Activated CD4-positive, CD25-positive, alpha-beta regulatory T cell treated with anti-CD3 and anti-CD28 coated beads, Interleukin-2, amount 50 U/mL, for 72 hours (primary cell): ENCODE data around the gene PDE6G.
"Not testable (repeated sequence)": the region's sequence is repeated elsewhere in the genome, so short reads cannot be mapped to it uniquely, and the experiment has no call there.

Experiments
- DNase-seq: peaks from one replicate; pipeline ENCODE4 v3.0.0; 2021

Gene PDE6G

GRCh38 chr17:81687770-81688541 lies 31.6 kb upstream of the PDE6G start:
- no peak for DNase-seq

GRCh38 chr17:81686614-81687013 lies 30.3 kb upstream of the PDE6G start:
- DNase-seq = no peak

- no peak for DNase-seq
Measured at GRCh38 chr17:81685108-81685507, 28.8 kb upstream of the PDE6G start.

GRCh38 chr17:81684442-81684911 lies 28.1 kb upstream of the PDE6G start:
- DNase-seq = no peak

GRCh38 chr17:81683584-81684441 lies 27.5 kb upstream of the PDE6G start, which contains the start of the genes ARL16 and HGS:
Gene ARL16, minus strand, starts transcription at chr17:81683797. Its CDS starts 44 bp downstream, at chr17:81683753.
Gene HGS, plus strand, starts transcription at chr17:81684011. Its CDS starts 56 bp downstream, at chr17:81684067.
- peak; percentile 98 for DNase-seq

- DNase-seq = no peak
Measured at GRCh38 chr17:81683208-81683583, 26.9 kb upstream of the PDE6G start.

GRCh38 chr17:81682565-81683207 lies 26.3 kb upstream of the PDE6G start:
- no peak for DNase-seq

GRCh38 chr17:81681672-81682071 lies 25.3 kb upstream of the PDE6G start:
- no peak for DNase-seq

- no peak for DNase-seq
Measured at GRCh38 chr17:81680150-81680549, 23.8 kb upstream of the PDE6G start.

- DNase-seq = no peak
Measured at GRCh38 chr17:81676906-81677305, 20.6 kb upstream of the PDE6G start.

- not testable (repeated sequence) for DNase-seq
Measured at GRCh38 chr17:81675515-81676221, 19.3 kb upstream of the PDE6G start.

GRCh38 chr17:81673561-81674258 lies 17.4 kb upstream of the PDE6G start:
- no peak for DNase-seq

- DNase-seq = no peak
Measured at GRCh38 chr17:81672954-81673353, 16.6 kb upstream of the PDE6G start.

GRCh38 chr17:81672504-81672903 lies 16.2 kb upstream of the PDE6G start:
- no peak for DNase-seq

- DNase-seq = no peak
Measured at GRCh38 chr17:81667754-81668153, 11.4 kb upstream of the PDE6G start.

GRCh38 chr17:81666342-81667191 lies 10.2 kb upstream of the PDE6G start, which contains the start of the genes CCDC137 and OXLD1:
Gene CCDC137, plus strand, starts transcription at chr17:81666737. Its CDS starts 30 bp downstream, at chr17:81666767.
Gene OXLD1, minus strand, starts transcription at chr17:81666605. Its CDS starts 28 bp downstream, at chr17:81666577.
- DNase-seq = peak; percentile 95

- no peak for DNase-seq
Measured at GRCh38 chr17:81666092-81666341, 9.7 kb upstream of the PDE6G start.

GRCh38 chr17:81665205-81666091 lies 9.1 kb upstream of the PDE6G start:
- DNase-seq = peak; percentile 55

GRCh38 chr17:81664051-81664470 lies 7.7 kb upstream of the PDE6G start:
- no peak for DNase-seq

GRCh38 chr17:81662002-81662401 lies 5.7 kb upstream of the PDE6G start:
- no peak for DNase-seq
